GF-D8 (cell line): ENCODE measurements around the gene ZNF385D.

Experiments used
- DNase-seq: peaks from one replicate; lab custom pipeline; 2025; lab: John Stamatoyannopoulos, UW

Gene ZNF385D

DNA sequence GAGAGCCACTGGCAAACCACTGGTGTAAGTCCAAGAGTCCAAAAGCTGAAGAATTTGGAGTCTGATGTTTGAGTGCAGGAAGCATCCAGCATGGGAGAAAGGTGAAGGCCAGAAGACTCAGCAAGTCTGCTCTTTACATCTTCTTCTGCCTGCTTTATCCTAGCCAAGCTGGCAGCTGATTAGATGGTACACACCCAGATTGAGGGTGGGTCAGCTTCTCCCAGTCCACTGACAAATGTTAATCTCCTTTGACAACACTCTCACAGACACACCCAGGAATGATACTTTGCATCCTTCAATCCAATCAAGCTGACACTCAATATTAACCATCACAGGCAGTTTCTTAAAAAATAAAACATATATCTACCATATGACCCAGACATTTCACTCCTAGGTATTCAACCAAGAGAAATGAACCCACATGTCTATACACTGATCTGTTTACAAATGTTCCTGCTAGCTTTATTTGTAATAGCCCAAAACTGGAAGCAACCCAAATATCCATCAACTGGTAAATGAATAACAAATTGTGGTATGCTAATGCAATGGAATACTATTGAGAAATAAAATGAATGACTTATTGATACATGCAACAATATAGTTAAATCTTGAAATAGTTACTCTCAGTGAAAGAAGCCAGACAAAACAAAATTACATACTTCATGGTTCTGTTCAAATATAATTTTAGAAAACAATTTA is 373.8 kb downstream of the ZNF385D start:
- no peak for DNase-seq

- DNase-seq, result no peak
These were observed 378.7 kb downstream of the ZNF385D start for GRCh38 chr3:21372316-21372715.
